ENCODE data around the gene PRKD1.

The PRKD1 gene

DNA sequence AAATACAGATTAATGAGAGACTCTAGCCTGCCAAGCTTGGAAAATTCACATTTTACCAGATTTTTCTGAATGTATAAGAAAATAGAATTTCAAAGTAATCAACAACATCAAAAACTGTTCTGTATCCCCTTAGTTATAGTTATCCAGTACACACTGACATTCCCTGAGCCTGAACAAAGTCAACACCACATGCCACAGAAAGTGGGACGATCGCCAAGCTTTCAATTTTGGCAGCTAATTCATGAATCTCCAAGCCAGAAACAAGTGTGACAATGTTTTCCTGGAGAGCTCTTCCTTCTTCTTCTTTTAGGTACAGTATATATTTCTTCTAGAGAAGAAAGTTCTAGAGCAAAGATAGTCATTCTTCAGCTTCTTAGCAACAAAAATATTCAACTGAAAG lies 290.2 kb downstream of the PRKD1 start:
- TF ChIP-seq, protein P1, sequence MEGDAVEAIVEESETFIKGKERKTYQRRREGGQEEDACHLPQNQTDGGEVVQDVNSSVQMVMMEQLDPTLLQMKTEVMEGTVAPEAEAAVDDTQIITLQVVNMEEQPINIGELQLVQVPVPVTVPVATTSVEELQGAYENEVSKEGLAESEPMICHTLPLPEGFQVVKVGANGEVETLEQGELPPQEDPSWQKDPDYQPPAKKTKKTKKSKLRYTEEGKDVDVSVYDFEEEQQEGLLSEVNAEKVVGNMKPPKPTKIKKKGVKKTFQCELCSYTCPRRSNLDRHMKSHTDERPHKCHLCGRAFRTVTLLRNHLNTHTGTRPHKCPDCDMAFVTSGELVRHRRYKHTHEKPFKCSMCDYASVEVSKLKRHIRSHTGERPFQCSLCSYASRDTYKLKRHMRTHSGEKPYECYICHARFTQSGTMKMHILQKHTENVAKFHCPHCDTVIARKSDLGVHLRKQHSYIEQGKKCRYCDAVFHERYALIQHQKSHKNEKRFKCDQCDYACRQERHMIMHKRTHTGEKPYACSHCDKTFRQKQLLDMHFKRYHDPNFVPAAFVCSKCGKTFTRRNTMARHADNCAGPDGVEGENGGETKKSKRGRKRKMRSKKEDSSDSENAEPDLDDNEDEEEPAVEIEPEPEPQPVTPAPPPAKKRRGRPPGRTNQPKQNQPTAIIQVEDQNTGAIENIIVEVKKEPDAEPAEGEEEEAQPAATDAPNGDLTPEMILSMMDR (conservative IDR thresholded peaks at IDR 0.05; ENCODE audit: low read length): no peak
- H3K4me3 ChIP-seq (ENCODE audit: low read length): no peak overlapping the region
- DNase-seq (ENCODE audit: low read depth): peak; percentile 77

DNA sequence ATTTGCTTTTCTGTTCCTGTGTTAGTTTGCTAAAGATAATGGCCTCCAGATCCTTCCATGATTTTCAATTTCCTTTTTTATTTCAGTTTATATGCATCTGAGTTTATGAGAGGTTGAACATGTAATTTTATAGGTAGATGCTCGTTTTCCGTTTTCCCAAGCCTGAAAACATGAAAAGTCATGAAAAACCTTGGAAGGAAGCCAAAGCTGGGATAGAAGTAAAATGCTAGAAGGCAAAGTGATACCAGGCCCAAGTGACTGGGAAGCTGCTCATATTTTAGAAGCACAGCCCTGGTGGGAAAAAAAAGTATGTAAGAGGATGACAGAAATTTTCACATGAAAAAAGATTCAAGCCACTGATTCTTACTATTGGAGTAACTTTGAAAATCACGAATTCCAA lies 290.8 kb downstream of the PRKD1 start:
- TF ChIP-seq, protein P1 (conservative IDR thresholded peaks at IDR 0.05; ENCODE audit: low read length): no peak
- no peak overlapping the region for H3K4me3 ChIP-seq (ENCODE audit: low read length)
- no peak for DNase-seq (ENCODE audit: low read depth)

DNA sequence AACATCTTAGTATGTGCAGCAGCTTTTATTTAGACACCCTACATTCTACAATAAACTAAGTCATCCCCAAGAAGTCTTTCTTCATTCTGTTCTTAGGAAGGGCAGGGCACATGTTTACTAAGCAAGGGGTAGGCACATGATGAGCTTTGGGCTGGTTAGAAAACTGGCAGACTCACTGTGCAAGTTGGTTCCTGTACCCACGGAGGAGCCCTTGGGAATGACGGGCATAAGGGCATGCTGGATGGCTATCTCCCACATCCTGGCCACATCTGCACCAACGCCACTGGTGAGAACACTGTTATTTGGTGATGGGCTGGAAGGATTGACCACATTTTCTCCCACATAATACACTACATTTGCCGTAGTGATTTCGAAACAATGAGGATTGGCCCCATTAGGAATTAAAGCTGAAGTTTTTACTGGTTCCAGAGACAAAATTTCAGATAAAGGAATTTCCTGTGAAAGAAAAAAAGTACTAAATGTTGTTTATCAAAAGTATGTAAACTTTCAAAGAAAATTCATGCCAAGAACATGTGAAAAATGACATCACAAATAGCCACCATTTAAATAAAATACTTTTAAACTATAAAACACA lies 297.0 kb downstream of the PRKD1 start:
- H3K4me3 ChIP-seq (ENCODE audit: low read length): no peak overlapping the region
- peak; percentile 32 for DNase-seq (ENCODE audit: low read depth)
- TF ChIP-seq, protein P1 (conservative IDR thresholded peaks at IDR 0.05; ENCODE audit: low read length): no peak

DNA sequence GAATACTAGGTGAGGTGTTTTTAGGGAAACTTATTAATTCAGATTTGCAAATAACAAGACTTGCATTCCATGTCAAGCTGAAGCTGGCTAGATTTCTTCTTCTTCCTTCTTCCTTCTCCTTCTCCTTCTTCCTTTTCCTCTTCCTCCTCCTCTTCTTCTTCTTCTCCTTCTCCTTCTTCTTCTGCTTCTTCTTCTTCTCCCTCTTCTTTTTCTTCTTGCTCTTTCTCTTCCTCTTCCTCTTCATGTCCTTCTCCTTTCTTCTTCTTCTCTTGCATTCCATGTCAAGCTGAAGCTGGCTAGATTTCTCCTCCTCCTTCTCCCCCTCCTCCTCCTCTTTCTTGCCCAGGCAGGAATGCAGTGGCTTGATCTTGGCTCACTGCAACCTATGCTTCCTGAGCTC lies 297.8 kb downstream of the PRKD1 start:
- peak; percentile 26 for DNase-seq (ENCODE audit: low read depth)
- TF ChIP-seq, protein P1 (conservative IDR thresholded peaks at IDR 0.05; ENCODE audit: low read length): no peak
- H3K4me3 ChIP-seq (ENCODE audit: low read length): no peak overlapping the region

DNA sequence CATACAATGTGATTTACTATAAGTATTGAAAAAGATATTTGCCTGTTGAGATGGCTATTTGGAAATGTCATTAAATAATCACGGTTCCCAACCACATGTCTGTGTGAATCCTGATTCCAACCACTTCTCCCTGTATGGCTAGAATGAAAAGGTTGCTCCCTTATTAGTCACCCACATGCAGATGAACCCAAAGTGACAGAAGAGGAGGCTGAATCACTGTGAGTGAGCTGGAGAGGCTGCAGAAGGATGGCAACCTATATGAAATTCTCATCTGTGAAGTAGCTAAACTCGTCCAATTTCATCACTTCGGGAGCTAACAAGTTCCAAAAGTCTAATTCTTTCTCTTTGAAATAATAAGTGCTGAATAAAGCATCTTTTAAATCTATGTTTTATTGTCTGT lies 300.5 kb downstream of the PRKD1 start:
- H3K4me3 ChIP-seq (ENCODE audit: low read length): no peak overlapping the region
- TF ChIP-seq, protein P1 (conservative IDR thresholded peaks at IDR 0.05; ENCODE audit: low read length): no peak
- DNase-seq (ENCODE audit: low read depth): peak; percentile 65

DNA sequence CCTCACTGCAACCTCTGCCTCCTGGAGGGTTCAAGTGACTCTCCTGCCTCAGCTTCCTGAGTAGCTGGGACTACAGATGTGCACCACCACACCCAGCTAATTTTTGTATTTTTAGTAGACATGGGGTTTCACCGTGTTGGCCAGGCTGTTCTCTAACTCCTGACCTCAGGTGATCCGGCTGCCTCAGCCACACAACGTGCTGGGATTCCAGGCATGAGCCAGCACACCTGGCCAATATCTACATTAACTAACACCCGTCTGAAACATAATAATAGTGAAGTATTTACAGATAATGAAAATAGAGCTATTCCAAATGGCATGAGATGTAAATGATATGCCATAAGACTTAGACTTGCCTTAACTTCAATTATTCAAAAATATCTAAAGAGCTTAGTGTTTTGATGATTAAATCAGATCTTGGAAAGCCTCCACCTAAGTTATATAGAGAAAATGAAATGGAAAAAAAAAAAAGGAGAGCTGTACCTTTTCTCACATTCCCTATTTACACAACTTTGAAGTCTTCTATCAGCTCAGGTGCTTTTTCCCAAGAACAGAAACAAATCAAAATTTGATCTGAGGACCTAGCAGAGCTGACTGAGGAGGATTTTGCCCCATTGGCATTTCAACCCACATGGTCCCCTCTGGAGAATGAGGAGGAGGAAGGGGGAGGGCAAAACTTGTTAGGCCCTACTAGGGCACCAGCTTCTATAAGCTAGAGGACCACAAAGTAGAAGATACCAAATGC lies 309.2 kb downstream of the PRKD1 start:
- TF ChIP-seq, protein P1 (conservative IDR thresholded peaks at IDR 0.05; ENCODE audit: low read length): no peak
- no peak overlapping the region for H3K4me3 ChIP-seq (ENCODE audit: low read length)
- no peak for DNase-seq (ENCODE audit: low read depth)

DNA sequence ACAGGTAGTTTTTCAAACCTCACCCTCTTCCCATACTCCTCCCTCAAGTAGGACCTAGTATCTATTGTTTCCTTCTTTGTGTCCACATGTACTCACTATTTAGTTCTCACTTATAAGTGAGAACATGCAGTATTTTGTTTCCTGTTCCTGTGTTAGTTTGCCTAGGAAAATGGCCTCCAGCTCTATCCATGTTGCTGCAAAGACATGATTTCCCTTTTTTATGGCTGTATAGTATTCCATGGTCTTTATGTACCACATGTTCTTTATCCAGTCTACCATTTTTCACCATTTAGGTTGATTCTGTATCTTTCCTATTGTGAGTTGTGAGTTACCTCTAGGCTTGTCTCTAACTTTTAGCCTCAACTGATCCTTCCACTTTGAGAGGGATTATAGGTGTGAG lies 310.7 kb downstream of the PRKD1 start:
- DNase-seq (ENCODE audit: low read depth): no peak
- H3K4me3 ChIP-seq (ENCODE audit: low read length): no peak overlapping the region
- TF ChIP-seq, protein P1 (conservative IDR thresholded peaks at IDR 0.05; ENCODE audit: low read length): no peak
